Measurements from ENCODE around the gene SLC35G6.

The SLC35G6 gene

DNA sequence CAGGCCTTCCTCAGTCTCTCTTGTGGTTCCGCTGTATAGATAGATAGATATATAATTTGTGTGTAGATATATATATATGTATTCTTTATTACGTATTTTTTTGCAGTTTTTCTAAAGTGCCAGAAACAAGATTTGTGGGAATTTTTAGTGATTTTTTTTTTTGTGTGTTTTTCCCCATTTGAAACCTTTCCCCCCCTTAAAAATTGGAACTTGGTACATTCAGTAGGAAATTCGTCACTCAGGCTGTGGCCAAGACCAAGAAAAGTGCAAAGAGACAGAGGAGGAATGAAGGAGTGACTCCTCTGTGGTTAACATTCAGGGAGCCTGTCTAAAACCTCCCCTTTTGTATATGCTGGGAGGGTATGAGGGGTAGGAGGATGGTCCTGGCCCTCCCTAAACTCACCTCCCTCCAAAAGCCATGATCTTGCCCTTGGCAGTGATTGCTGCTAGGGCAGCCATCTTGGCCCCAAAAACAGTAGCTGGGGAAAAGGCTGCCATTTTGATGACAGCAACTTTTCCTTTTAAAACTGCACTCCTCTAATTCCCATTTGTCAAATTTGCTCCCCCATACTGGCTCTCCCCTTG is 21.2 kb upstream of the SLC35G6 start:
- Histone ChIP-seq H3K27me3 (replicated peaks in 2 of 5; ENCODE audit: control insufficient read depth in 4 of 5, insufficient read depth in 5 of 5, low read length in 4 of 5) (no peaks in the 10 kb centered on the region), H3K27ac (ENCODE audit: insufficient read depth in 1 of 2, low read depth in 1 of 2, low read length in 2 of 2, poor library complexity in 1 of 2, severe bottlenecking in 2 of 2) (no peak overlapping the region), H3K4me3 (ENCODE audit: control insufficient read depth in 1 of 7, extremely low read depth in 1 of 7, insufficient read depth in 4 of 7, low read depth in 2 of 7, low read length in 6 of 7) (no peak overlapping the region), H3K9me3 (ENCODE audit: control extremely low read depth in 1 of 5, control insufficient read depth in 4 of 5, insufficient read depth in 2 of 5, low read depth in 1 of 5, low read length in 4 of 5) (no peaks in the 10 kb centered on the region), H3K4me1 (ENCODE audit: control extremely low read depth in 1 of 4, control insufficient read depth in 4 of 4, insufficient read depth in 4 of 4, low read length in 3 of 4) (peaks cover 0 to 16% (median 8%) of the 10 kb centered on the region in 4 experiments), H3K36me3 (ENCODE audit: control insufficient read depth in 4 of 4, insufficient read depth in 4 of 4, low read length in 3 of 4) (peaks cover 0 to 33% (median 24%) of the 10 kb centered on the region in 4 experiments)
- ChIA-PET POLR2A (no interaction called here), CTCF (interaction anchor here (1.2 to 2.4 kb wide), 2 partner anchors 15 to 23 kb away, joined by 5 to 20 read pairs; no protein-coding TSS in a partner anchor)
- no CpG with 5 or more reads among the region's 3 CpGs for WGBS (ENCODE audit: insufficient coverage)
- DNase-seq, result no peak

DNA sequence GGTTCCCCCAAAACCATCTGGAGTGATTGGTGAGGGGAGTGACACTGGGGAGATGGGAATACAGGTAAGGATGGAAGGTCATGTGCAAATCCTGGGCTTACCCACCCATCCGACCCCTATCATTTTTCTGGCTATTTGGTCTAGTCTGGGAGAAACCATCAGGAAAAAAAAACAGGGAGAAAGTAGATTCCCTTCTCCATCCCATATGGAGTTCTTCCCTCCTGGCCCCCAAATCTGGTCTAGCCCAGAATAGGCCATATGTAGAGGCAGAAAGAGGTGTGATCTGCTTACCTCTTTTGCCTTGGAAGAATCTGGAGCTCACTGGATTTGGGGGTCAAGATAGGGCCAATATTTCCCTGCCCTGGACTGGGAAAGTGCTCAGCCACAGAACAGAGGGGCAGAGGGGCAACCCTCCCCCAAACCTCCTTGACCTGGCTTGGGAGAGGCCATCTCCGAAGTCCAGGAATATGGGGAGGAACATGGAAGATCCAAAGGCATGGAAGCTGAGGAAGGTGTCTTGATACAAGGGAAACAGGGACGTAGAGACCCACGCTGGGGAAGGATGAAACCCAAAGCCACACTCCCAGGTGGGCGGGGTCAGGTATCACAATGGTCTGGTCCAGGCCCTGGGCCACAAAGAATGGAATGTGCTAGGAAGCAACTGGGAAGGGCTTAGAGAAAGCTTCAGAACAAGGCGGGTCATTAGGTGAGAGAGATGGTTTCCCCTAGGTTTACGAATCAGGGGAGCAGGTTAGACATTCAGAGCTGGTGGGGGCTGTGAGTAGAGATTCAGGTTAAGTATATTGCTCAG is 20.2 kb upstream of the SLC35G6 start:
- Histone ChIP-seq H3K27ac (ENCODE audit: insufficient read depth in 1 of 2, low read depth in 1 of 2, low read length in 2 of 2, poor library complexity in 1 of 2, severe bottlenecking in 2 of 2) (no peak overlapping the region), H3K4me3 (ENCODE audit: control insufficient read depth in 1 of 7, extremely low read depth in 1 of 7, insufficient read depth in 4 of 7, low read depth in 2 of 7, low read length in 6 of 7) (no peak overlapping the region), H3K4me1 (ENCODE audit: control extremely low read depth in 1 of 4, control insufficient read depth in 4 of 4, insufficient read depth in 4 of 4, low read length in 3 of 4) (peaks cover 0 to 8% (median 6%) of the 10 kb centered on the region in 4 experiments), H3K36me3 (ENCODE audit: control insufficient read depth in 4 of 4, insufficient read depth in 4 of 4, low read length in 3 of 4) (peaks cover 0 to 40% (median 28%) of the 10 kb centered on the region in 4 experiments), H3K27me3 (replicated peaks in 2 of 5; ENCODE audit: control insufficient read depth in 4 of 5, insufficient read depth in 5 of 5, low read length in 4 of 5) (no peaks in the 10 kb centered on the region), H3K9me3 (ENCODE audit: control extremely low read depth in 1 of 5, control insufficient read depth in 4 of 5, insufficient read depth in 2 of 5, low read depth in 1 of 5, low read length in 4 of 5) (no peaks in the 10 kb centered on the region)
- CTCF ChIA-PET, result interaction anchor here (0.9 to 2.4 kb wide), 2 partner anchors 9 to 14 kb away, joined by 5 to 20 read pairs; no protein-coding TSS in a partner anchor
- DNase-seq, result no peak
- 100% methylated on average over 4 of the region's 7 CpGs for WGBS (ENCODE audit: insufficient coverage)
- POLR2A ChIA-PET, result interaction anchor here (0.7 to 3.3 kb wide), 4 partner anchors 15 to 24 kb away, joined by 3 to 12 read pairs (median 4); partner anchors contain the start of genes POLR2A and ZBTB4

GRCh38 chr17:7462474-7463371 is 18.5 kb upstream of the SLC35G6 start:
- ChIA-PET CTCF (interaction anchor here (1.2 to 2.4 kb wide), 3 partner anchors 13 to 26 kb away, joined by 5 to 20 read pairs (median 6); partner anchors contain the start of gene ZBTB4), POLR2A (interaction anchor here (1.1 to 3.3 kb wide), 4 partner anchors 10 to 22 kb away, joined by 3 to 12 read pairs (median 5); partner anchors contain the start of gene POLR2A)
- peaks cover 0 to 51% (median 32%) of the 10 kb centered on the region in 4 experiments for H3K36me3 ChIP-seq (ENCODE audit: control insufficient read depth in 4 of 4, insufficient read depth in 4 of 4, low read length in 3 of 4)
- H3K4me3 ChIP-seq (ENCODE audit: control insufficient read depth in 1 of 7, extremely low read depth in 1 of 7, insufficient read depth in 4 of 7, low read depth in 2 of 7, low read length in 6 of 7), result no peak overlapping the region
- no peaks in the 10 kb centered on the region for H3K9me3 ChIP-seq (ENCODE audit: control extremely low read depth in 1 of 5, control insufficient read depth in 4 of 5, insufficient read depth in 2 of 5, low read depth in 1 of 5, low read length in 4 of 5)
- H3K27me3 ChIP-seq (replicated peaks in 2 of 5; ENCODE audit: control insufficient read depth in 4 of 5, insufficient read depth in 5 of 5, low read length in 4 of 5), result no peaks in the 10 kb centered on the region
- WGBS (ENCODE audit: insufficient coverage), result 97% methylated on average over 38 of the region's 44 CpGs
- no peak overlapping the region for H3K27ac ChIP-seq (ENCODE audit: insufficient read depth in 1 of 2, low read depth in 1 of 2, low read length in 2 of 2, poor library complexity in 1 of 2, severe bottlenecking in 2 of 2)
- no peak for DNase-seq
- H3K4me1 ChIP-seq (ENCODE audit: control extremely low read depth in 1 of 4, control insufficient read depth in 4 of 4, insufficient read depth in 4 of 4, low read length in 3 of 4), result peaks cover 2 to 13% (median 11%) of the 10 kb centered on the region in 4 experiments

DNA sequence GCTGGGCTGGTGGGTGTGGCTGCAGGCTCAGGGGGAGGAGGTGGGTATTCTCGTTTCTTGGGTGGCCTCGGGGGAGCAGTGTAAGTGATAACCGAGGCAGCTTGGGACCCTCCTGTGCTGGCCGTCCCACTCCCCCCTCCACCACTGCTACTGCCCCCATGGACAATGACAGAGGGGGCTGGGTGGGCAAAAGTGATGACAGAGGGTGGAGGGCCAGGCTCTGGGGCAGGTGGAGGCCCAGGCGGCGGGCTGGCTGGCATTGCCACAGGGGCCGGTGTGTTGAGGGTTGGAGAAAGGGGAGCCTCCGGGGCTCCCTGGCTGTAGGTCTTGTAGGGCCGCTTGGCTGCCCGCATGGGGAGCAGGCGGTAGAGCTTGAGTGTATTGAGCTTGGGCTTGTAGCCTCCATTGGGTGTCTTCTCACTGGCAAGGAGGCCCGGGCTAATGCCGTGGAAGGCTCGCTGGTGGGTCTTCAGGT is 17.8 kb upstream of the SLC35G6 start:
- 99% methylated on average over 12 of the region's 14 CpGs for WGBS (ENCODE audit: insufficient coverage)
- ChIA-PET CTCF (interaction anchor here (1.2 to 1.9 kb wide), 2 partner anchors 16 to 27 kb away, joined by 5 to 6 read pairs; partner anchors contain the start of gene ZBTB4), POLR2A (interaction anchor here (1.2 to 3.3 kb wide), 2 partner anchors 13 to 15 kb away, joined by 3 to 12 read pairs; partner anchors contain the start of gene ZBTB4)
- Histone ChIP-seq H3K36me3 (ENCODE audit: control insufficient read depth in 4 of 4, insufficient read depth in 4 of 4, low read length in 3 of 4) (peaks cover 0 to 54% (median 32%) of the 10 kb centered on the region in 4 experiments), H3K27ac (ENCODE audit: insufficient read depth in 1 of 2, low read depth in 1 of 2, low read length in 2 of 2, poor library complexity in 1 of 2, severe bottlenecking in 2 of 2) (no peak overlapping the region), H3K4me3 (ENCODE audit: control insufficient read depth in 1 of 7, extremely low read depth in 1 of 7, insufficient read depth in 4 of 7, low read depth in 2 of 7, low read length in 6 of 7) (no peak overlapping the region), H3K27me3 (replicated peaks in 2 of 5; ENCODE audit: control insufficient read depth in 4 of 5, insufficient read depth in 5 of 5, low read length in 4 of 5) (no peaks in the 10 kb centered on the region), H3K4me1 (ENCODE audit: control extremely low read depth in 1 of 4, control insufficient read depth in 4 of 4, insufficient read depth in 4 of 4, low read length in 3 of 4) (peaks cover 2 to 15% (median 13%) of the 10 kb centered on the region in 4 experiments), H3K9me3 (ENCODE audit: control extremely low read depth in 1 of 5, control insufficient read depth in 4 of 5, insufficient read depth in 2 of 5, low read depth in 1 of 5, low read length in 4 of 5) (no peaks in the 10 kb centered on the region)
- DNase-seq, result no peak

DNA sequence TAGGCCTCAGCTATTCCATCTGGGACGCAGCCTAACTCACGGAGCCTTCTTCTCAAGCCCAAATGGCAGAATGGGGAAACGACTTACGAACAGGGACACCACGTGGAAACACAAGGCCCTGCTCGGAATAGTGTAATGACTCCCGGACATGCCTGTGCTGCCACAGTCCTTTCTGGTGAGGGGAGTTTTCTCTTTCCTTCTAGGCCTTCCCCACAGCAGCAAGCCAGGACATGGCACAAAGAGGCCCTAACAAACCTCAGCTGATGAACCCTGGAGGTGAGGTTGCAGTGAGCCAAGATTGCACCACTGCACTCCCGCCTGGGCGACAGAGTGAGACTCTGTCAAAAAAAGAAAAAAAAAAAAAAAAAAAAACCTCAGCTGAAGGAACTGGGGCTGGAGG is 17.2 kb upstream of the SLC35G6 start:
- peaks cover 0 to 58% (median 31%) of the 10 kb centered on the region in 4 experiments for H3K36me3 ChIP-seq (ENCODE audit: control insufficient read depth in 4 of 4, insufficient read depth in 4 of 4, low read length in 3 of 4)
- H3K27me3 ChIP-seq (replicated peaks in 2 of 5; ENCODE audit: control insufficient read depth in 4 of 5, insufficient read depth in 5 of 5, low read length in 4 of 5), result no peaks in the 10 kb centered on the region
- H3K4me1 ChIP-seq (ENCODE audit: control extremely low read depth in 1 of 4, control insufficient read depth in 4 of 4, insufficient read depth in 4 of 4, low read length in 3 of 4), result peaks cover 2 to 15% (median 13%) of the 10 kb centered on the region in 4 experiments
- no peak overlapping the region for H3K27ac ChIP-seq (ENCODE audit: insufficient read depth in 1 of 2, low read depth in 1 of 2, low read length in 2 of 2, poor library complexity in 1 of 2, severe bottlenecking in 2 of 2)
- 90% methylated on average over 9 of the region's 9 CpGs for WGBS (ENCODE audit: insufficient coverage)
- no peak for DNase-seq
- ChIA-PET POLR2A (interaction anchor here (1.2 kb wide), 2 partner anchors 15 to 20 kb away, joined by 3 read pairs; partner anchors contain the start of gene ZBTB4), CTCF (interaction anchor here (0.8 to 1.9 kb wide), 2 partner anchors 15 to 97 kb away, joined by 3 to 6 read pairs; partner anchors contain the start of genes SENP3 and ZBTB4)
- no peak overlapping the region for H3K4me3 ChIP-seq (ENCODE audit: control insufficient read depth in 1 of 7, extremely low read depth in 1 of 7, insufficient read depth in 4 of 7, low read depth in 2 of 7, low read length in 6 of 7)
- no peaks in the 10 kb centered on the region for H3K9me3 ChIP-seq (ENCODE audit: control extremely low read depth in 1 of 5, control insufficient read depth in 4 of 5, insufficient read depth in 2 of 5, low read depth in 1 of 5, low read length in 4 of 5)

DNA sequence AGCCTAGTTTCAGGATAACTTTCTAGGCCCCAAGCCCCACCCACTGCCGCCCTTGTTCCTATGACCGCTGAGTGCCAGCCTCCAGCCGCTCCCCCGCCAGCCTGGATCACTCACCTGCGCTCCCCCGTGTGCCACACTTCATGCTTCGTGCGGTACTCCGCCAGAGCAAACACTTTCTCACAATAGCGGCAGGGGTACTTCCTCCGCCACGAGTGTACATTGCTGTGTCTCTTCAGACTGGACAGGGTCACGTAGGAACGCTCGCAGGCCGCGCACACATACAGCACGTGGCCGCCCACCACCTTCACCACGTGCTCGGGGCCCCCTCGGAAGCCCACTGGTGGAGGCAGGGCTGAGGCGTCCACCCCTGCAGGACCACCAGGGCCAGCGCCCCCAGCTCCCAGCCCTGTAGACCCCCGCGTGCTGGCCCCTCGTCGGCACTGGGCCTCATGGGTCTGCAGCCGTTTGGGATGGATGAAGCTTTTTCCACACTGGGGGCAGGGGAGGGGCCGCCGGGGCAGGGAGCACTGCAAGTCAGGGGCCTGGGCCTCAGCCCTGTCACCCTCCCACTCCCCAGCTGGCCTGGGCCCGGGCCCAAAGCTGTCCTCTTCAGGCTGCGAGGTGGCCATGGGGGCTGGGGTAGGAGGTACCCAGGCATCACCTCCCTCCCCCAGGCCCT is 15.5 kb upstream of the SLC35G6 start:
- CTCF ChIA-PET, result interaction anchor here (0.6 to 2.0 kb wide), 5 partner anchors 8 to 110 kb away, joined by 3 to 7 read pairs (median 3); no protein-coding TSS in a partner anchor
- Histone ChIP-seq H3K36me3 (ENCODE audit: control insufficient read depth in 4 of 4, insufficient read depth in 4 of 4, low read length in 3 of 4) (peaks cover 0 to 58% (median 30%) of the 10 kb centered on the region in 4 experiments), H3K4me1 (ENCODE audit: control extremely low read depth in 1 of 4, control insufficient read depth in 4 of 4, insufficient read depth in 4 of 4, low read length in 3 of 4) (peaks cover 2 to 15% (median 13%) of the 10 kb centered on the region in 4 experiments), H3K27me3 (replicated peaks in 2 of 5; ENCODE audit: control insufficient read depth in 4 of 5, insufficient read depth in 5 of 5, low read length in 4 of 5) (no peaks in the 10 kb centered on the region), H3K27ac (ENCODE audit: insufficient read depth in 1 of 2, low read depth in 1 of 2, low read length in 2 of 2, poor library complexity in 1 of 2, severe bottlenecking in 2 of 2) (no peak overlapping the region), H3K4me3 (ENCODE audit: control insufficient read depth in 1 of 7, extremely low read depth in 1 of 7, insufficient read depth in 4 of 7, low read depth in 2 of 7, low read length in 6 of 7) (no peak overlapping the region), H3K9me3 (ENCODE audit: control extremely low read depth in 1 of 5, control insufficient read depth in 4 of 5, insufficient read depth in 2 of 5, low read depth in 1 of 5, low read length in 4 of 5) (no peaks in the 10 kb centered on the region)
- no peak for DNase-seq
- 95% methylated on average over 21 of the region's 33 CpGs for WGBS (ENCODE audit: insufficient coverage)
- POLR2A ChIA-PET, result interaction anchor here (0.6 to 1.4 kb wide), 4 partner anchors 10 to 21 kb away, joined by 3 to 5 read pairs (median 4); partner anchors contain the start of genes CHRNB1 and ZBTB4

Measured in common myeloid progenitor, CD34-positive (primary cell).